ENCODE data around the gene PRPH2.

The PRPH2 gene

GRCh38 chr6:42758756-42759430 lies 36.5 kb upstream of the PRPH2 start:
- H3K9me3 ChIP-seq (ENCODE audit: control insufficient read depth, insufficient read depth, low read length): no peaks in the 10 kb centered on the region
- no peak overlapping the region for H3K27ac ChIP-seq (ENCODE audit: low read depth, low read length)
- no peaks in the 10 kb centered on the region; the same call in 1 of the 2 replicates for H3F3A ChIP-seq (ENCODE audit: control insufficient read depth, insufficient read depth)
- H3K36me3 ChIP-seq (ENCODE audit: control insufficient read depth, low read length): no peaks in the 10 kb centered on the region; the same call in 1 of the 2 replicates
- no peaks in the 10 kb centered on the region for H3K9me2 ChIP-seq (replicated peaks; ENCODE audit: control insufficient read depth, low read length)
- H3K4me3 ChIP-seq (ENCODE audit: low read length): no peak overlapping the region
- no peaks in the 10 kb centered on the region for H4K20me1 ChIP-seq (ENCODE audit: control insufficient read depth, insufficient read depth, low read depth, low read length)
- H3K79me2 ChIP-seq (ENCODE audit: control insufficient read depth, low read length): no peaks in the 10 kb centered on the region
- H3K27me3 ChIP-seq (ENCODE audit: control insufficient read depth, low read length): no peaks in the 10 kb centered on the region
- no peak for TF ChIP-seq CTCF (IDR thresholded peaks at IDR 0.05; ENCODE audit: low read depth, low read length, poor library complexity, severe bottlenecking)
- no peak for TF ChIP-seq EZH2phosphoT487 (IDR thresholded peaks at IDR 0.05; ENCODE audit: borderline replicate concordance, low read length)
- H3K4me1 ChIP-seq (ENCODE audit: control insufficient read depth, low read length): peaks cover 10% of the 10 kb centered on the region
- H3K4me2 ChIP-seq (ENCODE audit: low read length): no peak overlapping the region

- Histone ChIP-seq H3K4me3 (ENCODE audit: low read length) (no peak overlapping the region), H3K79me2 (ENCODE audit: control insufficient read depth, low read length) (no peaks in the 10 kb centered on the region), H3K27ac (ENCODE audit: low read depth, low read length) (no peak overlapping the region), H3K9me2 (replicated peaks; ENCODE audit: control insufficient read depth, low read length) (no peaks in the 10 kb centered on the region), H3K4me2 (ENCODE audit: low read length) (no peak overlapping the region), H3F3A (ENCODE audit: control insufficient read depth, insufficient read depth) (no peaks in the 10 kb centered on the region), H3K36me3 (ENCODE audit: control insufficient read depth, low read length) (no peaks in the 10 kb centered on the region; the same call in 1 of the 2 replicates), H3K27me3 (ENCODE audit: control insufficient read depth, low read length) (no peaks in the 10 kb centered on the region), H3K4me1 (ENCODE audit: control insufficient read depth, low read length) (peaks cover 10% of the 10 kb centered on the region), H3K9me3 (ENCODE audit: control insufficient read depth, insufficient read depth, low read length) (no peaks in the 10 kb centered on the region), H4K20me1 (ENCODE audit: control insufficient read depth, insufficient read depth, low read depth, low read length) (no peaks in the 10 kb centered on the region)
- TF ChIP-seq EZH2phosphoT487 (IDR thresholded peaks at IDR 0.05; ENCODE audit: borderline replicate concordance, low read length) (no peak), CTCF (IDR thresholded peaks at IDR 0.05; ENCODE audit: low read depth, low read length, poor library complexity, severe bottlenecking) (no peak)
Measured at GRCh38 chr6:42756722-42757121, 34.3 kb upstream of the PRPH2 start.

- Histone ChIP-seq H3K27ac (ENCODE audit: low read depth, low read length) (no peak overlapping the region), H3K9me2 (replicated peaks; ENCODE audit: control insufficient read depth, low read length) (no peaks in the 10 kb centered on the region), H3K79me2 (ENCODE audit: control insufficient read depth, low read length) (peaks cover 5% of the 10 kb centered on the region), H3K36me3 (ENCODE audit: control insufficient read depth, low read length) (no peaks in the 10 kb centered on the region; the same call in 1 of the 2 replicates), H3K4me1 (ENCODE audit: control insufficient read depth, low read length) (peaks cover 16% of the 10 kb centered on the region), H3K9me3 (ENCODE audit: control insufficient read depth, insufficient read depth, low read length) (no peaks in the 10 kb centered on the region), H3K4me2 (ENCODE audit: low read length) (no peak overlapping the region), H3F3A (ENCODE audit: control insufficient read depth, insufficient read depth) (peaks cover 4% of the 10 kb centered on the region; the same call in 1 of the 2 replicates), H3K27me3 (ENCODE audit: control insufficient read depth, low read length) (no peaks in the 10 kb centered on the region), H4K20me1 (ENCODE audit: control insufficient read depth, insufficient read depth, low read depth, low read length) (no peaks in the 10 kb centered on the region), H3K4me3 (ENCODE audit: low read length) (no peak overlapping the region)
- no peak for TF ChIP-seq EZH2phosphoT487 (IDR thresholded peaks at IDR 0.05; ENCODE audit: borderline replicate concordance, low read length)
- no peak for TF ChIP-seq CTCF (IDR thresholded peaks at IDR 0.05; ENCODE audit: low read depth, low read length, poor library complexity, severe bottlenecking)
Measured at GRCh38 chr6:42754759-42755158, 32.4 kb upstream of the PRPH2 start.
